NCI-H446 treated with DMSO at 0.1 percent for 48 hours (cell line): ENCODE measurements around the gene CENPT.
"Not testable (repeated sequence)": the region's sequence is repeated elsewhere in the genome, so short reads cannot be mapped to it uniquely, and the experiment has no call there.

Experiments used
- DNase-seq: peaks from one replicate; lab custom pipeline; 2025; lab: John Stamatoyannopoulos, UW

The CENPT gene

GRCh38 chr16:67874372-67874771 lies 26.9 kb upstream of the CENPT start:
- DNase-seq = no peak

- no peak for DNase-seq
Observed at GRCh38 chr16:67873435-67874370, 26.2 kb upstream of the CENPT start.

- peak; percentile 14 for DNase-seq
Observed at GRCh38 chr16:67872631-67873434, 25.3 kb upstream of the CENPT start, which contains the start of gene EDC4. Gene EDC4 (plus strand): TSS chr16:67873052. CDS start chr16:67873262, 210 bp downstream.

GRCh38 chr16:67872131-67872630 lies 24.7 kb upstream of the CENPT start:
- no peak for DNase-seq

GRCh38 chr16:67871256-67871655 lies 23.8 kb upstream of the CENPT start:
- DNase-seq = no peak

GRCh38 chr16:67869653-67870052 lies 22.2 kb upstream of the CENPT start:
- DNase-seq = no peak

GRCh38 chr16:67868290-67868689 lies 20.8 kb upstream of the CENPT start:
- DNase-seq = no peak

GRCh38 chr16:67865318-67865717 lies 17.8 kb upstream of the CENPT start:
- DNase-seq = no peak

- DNase-seq = no peak
Observed at GRCh38 chr16:67864594-67864993, 17.1 kb upstream of the CENPT start.

- not testable (repeated sequence) for DNase-seq
Observed at GRCh38 chr16:67864044-67864443, 16.6 kb upstream of the CENPT start.

- DNase-seq = no peak
Observed at GRCh38 chr16:67862623-67863583, 15.4 kb upstream of the CENPT start.

GRCh38 chr16:67861877-67862276 lies 14.4 kb upstream of the CENPT start:
- DNase-seq = no peak

- DNase-seq = no peak
Observed at GRCh38 chr16:67860589-67861398, 13.3 kb upstream of the CENPT start.

- DNase-seq = no peak
Observed at GRCh38 chr16:67858500-67858899, 11.0 kb upstream of the CENPT start.

- no peak for DNase-seq
Observed at GRCh38 chr16:67857547-67858233, 10.2 kb upstream of the CENPT start.

GRCh38 chr16:67856927-67857546 lies 9.5 kb upstream of the CENPT start:
- DNase-seq = no peak

- DNase-seq = no peak
Observed at GRCh38 chr16:67855789-67856188, 8.3 kb upstream of the CENPT start.

GRCh38 chr16:67853670-67854069 lies 6.2 kb upstream of the CENPT start:
- no peak for DNase-seq

GRCh38 chr16:67848118-67848517 lies 625 bp upstream of the CENPT start:
- DNase-seq = no peak
